Measurements from ENCODE around the gene ENHO. TPM values are rescaled to one million over a fixed set of nuclear protein-coding genes. Genes with fewer than 3 reads are reported as not detected.
"Not testable (repeated sequence)": the region's sequence is repeated elsewhere in the genome, so short reads cannot be mapped to it uniquely, and the experiment has no call there.

Gene ENHO
- total RNA-seq, 2 experiments from 2014 or later: 0.26 to 0.36 TPM

DNA sequence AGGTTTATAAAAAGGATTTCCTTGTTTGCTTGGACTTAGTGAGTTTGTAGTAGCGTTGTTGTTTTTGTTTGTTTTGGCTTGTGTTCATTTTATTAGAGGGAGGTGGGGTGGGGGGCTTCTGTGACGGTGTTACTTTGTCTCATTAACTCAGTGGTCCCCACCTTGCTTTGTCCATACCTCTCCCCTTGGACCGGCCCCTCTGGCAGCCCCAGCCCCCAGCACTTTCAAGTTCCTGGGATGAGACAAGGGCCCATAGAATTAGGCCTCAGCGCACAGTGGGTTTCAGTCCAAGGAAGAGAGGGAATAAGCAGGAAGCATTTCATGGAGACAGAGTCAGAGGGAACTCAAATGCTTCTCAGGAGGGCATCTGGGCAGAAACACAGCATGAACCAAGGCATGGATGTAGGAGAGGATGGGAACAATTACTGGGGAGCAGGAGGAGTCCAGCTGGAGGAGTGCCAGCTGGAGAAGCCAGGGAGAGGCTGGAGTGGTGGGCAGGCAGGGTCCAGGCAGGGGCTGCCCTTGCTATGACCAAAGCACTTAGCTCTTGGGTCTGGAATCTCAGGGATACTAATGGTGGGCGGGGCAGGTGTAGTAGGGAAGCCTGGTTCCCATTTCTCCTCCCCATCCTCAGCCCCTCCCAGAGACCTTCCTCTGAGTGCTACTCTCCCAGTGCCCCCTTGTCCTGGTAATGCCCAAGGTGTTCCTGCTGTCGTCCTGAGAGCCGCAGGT is 23.5 kb upstream of the ENHO start:
- H3K36me3 Mint-ChIP-seq: no peaks in the 10 kb centered on the region
- H3K4me3 Mint-ChIP-seq: no peak overlapping the region
- no peaks in the 10 kb centered on the region for H3K9me3 Mint-ChIP-seq
- no peak overlapping the region for H3K27ac Mint-ChIP-seq
- DNase-seq: no peak
- ChIA-PET CTCF (interaction anchor here (0.7 to 2.9 kb wide), 9 partner anchors 22 to 143 kb away, joined by 3 to 30 read pairs (median 5); partner anchors contain the start of gene ENHO), POLR2A (no interaction called here)
- H3K4me1 Mint-ChIP-seq (ENCODE audit: low read depth): no peaks in the 10 kb centered on the region
- peaks cover 11% of the 10 kb centered on the region for H3K27me3 Mint-ChIP-seq
- intact Hi-C loops (cut with micrococcal nuclease): loop anchor here (2.0 kb wide), 1 partner anchor 109 kb away; no protein-coding TSS in a partner anchor

DNA sequence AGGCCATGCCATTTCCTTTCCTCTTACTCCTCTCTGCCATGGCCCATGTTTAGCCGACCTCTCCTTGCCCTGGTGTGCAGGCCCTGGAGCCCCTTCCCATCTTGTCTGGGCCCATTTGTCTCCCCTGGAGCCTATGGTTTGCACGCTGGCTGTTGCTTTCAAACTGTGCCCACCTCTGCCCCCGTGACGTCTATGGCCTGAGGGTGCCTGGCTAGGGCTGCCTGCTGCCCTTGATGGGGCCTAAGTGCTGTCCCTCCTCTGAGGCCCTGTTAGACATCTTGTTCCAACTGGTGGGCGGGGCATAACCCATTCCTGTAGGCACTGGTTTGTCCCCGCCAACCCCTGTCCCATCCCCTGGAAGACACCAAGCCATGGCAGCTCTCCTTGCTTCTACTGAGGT is 22.7 kb upstream of the ENHO start:
- POLR2A ChIA-PET: no interaction called here
- Mint-ChIP-seq H3K36me3 (no peaks in the 10 kb centered on the region), H3K27ac (no peak overlapping the region), H3K4me3 (no peak overlapping the region), H3K9me3 (no peaks in the 10 kb centered on the region), H3K27me3 (peaks cover 11% of the 10 kb centered on the region), H3K4me1 (ENCODE audit: low read depth) (no peaks in the 10 kb centered on the region)
- CTCF ChIA-PET: interaction anchor here (1.3 to 2.9 kb wide), 2 partner anchors 46 to 141 kb away, joined by 4 to 30 read pairs; no protein-coding TSS in a partner anchor
- DNase-seq: no peak
- intact Hi-C loops (cut with micrococcal nuclease): no loop called here

DNA sequence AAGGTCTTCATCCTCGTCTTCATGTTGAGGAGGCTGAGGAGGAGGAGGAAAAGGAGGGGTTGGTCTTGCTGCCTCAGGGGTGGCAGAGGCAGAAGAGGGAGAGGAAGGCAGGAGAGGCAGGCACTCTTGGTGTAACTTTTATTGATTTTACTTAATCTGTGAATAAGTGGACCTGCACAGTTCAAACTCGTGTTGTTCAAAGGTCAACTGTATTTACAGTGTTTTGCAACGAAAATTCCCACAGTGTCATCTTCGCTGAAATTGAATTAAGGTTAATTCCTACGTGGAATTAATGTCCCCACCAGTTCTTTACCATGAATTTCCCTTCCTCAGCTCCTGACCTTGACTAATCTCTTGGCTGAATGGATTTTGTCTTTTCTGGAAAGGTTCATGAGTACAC is 21.2 kb upstream of the ENHO start:
- H3K27me3 Mint-ChIP-seq: peaks cover 11% of the 10 kb centered on the region
- H3K36me3 Mint-ChIP-seq: no peaks in the 10 kb centered on the region
- no peaks in the 10 kb centered on the region for H3K9me3 Mint-ChIP-seq
- ChIA-PET POLR2A (no interaction called here), CTCF (interaction anchor here (1.3 kb wide), 1 partner anchor 140 kb away, joined by 4 read pairs; no protein-coding TSS in a partner anchor)
- H3K4me3 Mint-ChIP-seq: no peak overlapping the region
- intact Hi-C loops (cut with micrococcal nuclease): no loop called here
- H3K4me1 Mint-ChIP-seq (ENCODE audit: low read depth): no peaks in the 10 kb centered on the region
- no peak overlapping the region for H3K27ac Mint-ChIP-seq
- no peak for DNase-seq

DNA sequence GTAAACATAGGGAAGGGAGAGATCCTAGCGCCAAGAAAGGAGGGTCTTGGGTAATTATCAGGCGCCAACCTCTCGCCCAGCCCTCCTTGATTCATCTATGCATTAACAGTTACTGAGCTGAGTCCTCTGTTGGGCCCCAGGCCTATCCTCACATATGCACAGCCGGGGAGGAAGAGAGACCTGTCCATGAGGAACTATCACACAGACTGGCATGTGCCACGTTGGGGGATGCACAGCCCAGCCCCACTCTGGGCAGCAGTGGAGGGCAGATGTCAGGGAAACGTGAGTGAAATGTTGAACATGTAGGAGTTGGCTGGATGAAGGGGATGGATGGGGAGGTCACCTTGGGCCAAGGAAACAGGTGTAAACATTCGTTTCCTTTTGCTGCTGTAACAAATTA is 18.8 kb upstream of the ENHO start:
- Mint-ChIP-seq H3K4me3 (no peak overlapping the region), H3K9me3 (no peaks in the 10 kb centered on the region), H3K36me3 (no peaks in the 10 kb centered on the region), H3K27me3 (peaks cover 9% of the 10 kb centered on the region), H3K4me1 (ENCODE audit: low read depth) (no peaks in the 10 kb centered on the region), H3K27ac (no peak overlapping the region)
- DNase-seq: no peak
- ChIA-PET POLR2A (no interaction called here), CTCF (interaction anchor here (0.6 kb wide), 1 partner anchor 138 kb away, joined by 3 read pairs; no protein-coding TSS in a partner anchor)
- intact Hi-C loops (cut with micrococcal nuclease): no loop called here

DNA sequence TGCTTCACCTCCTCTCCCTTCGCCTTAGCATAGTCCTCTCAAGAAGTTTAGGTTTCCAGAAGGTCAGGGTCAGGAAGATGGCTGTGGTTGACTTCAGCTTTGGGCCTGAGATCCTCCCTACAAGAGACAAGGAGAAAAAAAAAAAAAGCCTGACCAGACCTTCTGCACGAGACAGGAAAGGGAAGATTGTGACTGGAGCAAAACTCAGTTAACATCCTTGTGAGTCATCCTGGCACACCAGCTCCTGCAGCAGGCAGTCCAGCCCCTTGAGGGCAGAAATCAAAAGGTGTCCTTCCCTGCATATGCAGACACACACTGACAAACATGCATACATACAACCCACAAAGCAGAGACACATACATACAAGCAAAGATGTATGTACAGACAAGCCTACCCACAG is 18.0 kb upstream of the ENHO start:
- CTCF ChIA-PET: no interaction called here
- H3K9me3 Mint-ChIP-seq: no peaks in the 10 kb centered on the region

DNA sequence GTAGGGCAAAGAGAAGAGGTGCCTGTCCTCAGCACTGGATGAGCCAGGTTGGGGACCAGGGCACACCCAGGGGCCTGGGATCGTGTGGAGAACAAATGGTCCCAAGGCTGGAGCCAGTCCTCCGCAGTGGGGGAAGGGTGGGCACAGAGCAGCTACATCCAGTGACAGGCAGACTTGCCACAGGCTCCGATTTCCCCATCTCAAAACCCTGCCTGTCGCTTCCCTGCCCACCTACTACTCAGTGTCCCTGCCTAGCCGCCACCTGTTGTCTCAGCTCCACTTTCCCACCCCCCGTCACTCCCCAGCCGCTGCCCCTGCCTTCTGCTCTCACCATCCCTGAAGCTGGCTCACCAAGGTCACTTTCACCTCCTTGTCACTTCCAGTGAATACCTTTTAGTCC is 13.9 kb upstream of the ENHO start:
- Mint-ChIP-seq H3K27ac (no peak overlapping the region), H3K36me3 (no peaks in the 10 kb centered on the region), H3K4me3 (no peak overlapping the region), H3K27me3 (peaks cover 20% of the 10 kb centered on the region), H3K4me1 (ENCODE audit: low read depth) (no peaks in the 10 kb centered on the region), H3K9me3 (no peaks in the 10 kb centered on the region)
- ChIA-PET POLR2A (no interaction called here), CTCF (interaction anchor here (0.6 to 1.0 kb wide), 2 partner anchors 67 to 133 kb away, joined by 3 read pairs; no protein-coding TSS in a partner anchor)
- DNase-seq: no peak
- intact Hi-C loops (cut with micrococcal nuclease): no loop called here

More for the DNA sequence above, 18.0 kb upstream of the ENHO start:
- Mint-ChIP-seq H3K36me3 (no peaks in the 10 kb centered on the region), H3K4me3 (no peak overlapping the region), H3K4me1 (ENCODE audit: low read depth) (no peaks in the 10 kb centered on the region), H3K27me3 (peaks cover 10% of the 10 kb centered on the region), H3K27ac (no peak overlapping the region)
- DNase-seq: no peak
- POLR2A ChIA-PET: interaction anchor here (1.1 kb wide), 1 partner anchor 58 kb away, joined by 3 read pairs; no protein-coding TSS in a partner anchor
- intact Hi-C loops (cut with micrococcal nuclease): no loop called here

DNA sequence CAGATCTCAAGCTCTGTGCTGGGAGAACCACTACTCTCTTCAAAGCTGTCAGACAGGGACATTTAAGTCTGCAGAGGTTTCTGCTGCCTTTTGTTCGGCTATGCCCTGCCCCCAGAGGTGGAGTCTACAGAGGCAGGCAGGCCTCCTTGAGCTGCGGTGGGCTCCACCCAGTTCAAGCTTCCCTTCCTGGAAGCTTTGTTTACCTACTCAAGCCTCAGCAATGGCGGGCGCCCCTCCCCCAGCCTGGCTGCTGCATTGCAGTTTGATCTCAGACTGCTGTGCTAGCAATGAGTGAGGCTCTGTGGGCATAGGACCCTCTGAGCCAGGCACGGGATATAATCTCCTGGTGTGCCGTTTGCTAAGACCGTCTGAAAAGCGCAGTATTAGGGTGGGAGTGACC is 9.3 kb upstream of the ENHO start:
- POLR2A ChIA-PET; CTCF ChIA-PET; H3K9me3 Mint-ChIP-seq; intact Hi-C loops (cut with micrococcal nuclease); H3K4me1 Mint-ChIP-seq (ENCODE audit: low read depth); H3K27ac Mint-ChIP-seq; H3K36me3 Mint-ChIP-seq; H3K4me3 Mint-ChIP-seq; DNase-seq: not testable (repeated sequence)
- H3K27me3 Mint-ChIP-seq: peaks cover 28% of the 10 kb centered on the region

DNA sequence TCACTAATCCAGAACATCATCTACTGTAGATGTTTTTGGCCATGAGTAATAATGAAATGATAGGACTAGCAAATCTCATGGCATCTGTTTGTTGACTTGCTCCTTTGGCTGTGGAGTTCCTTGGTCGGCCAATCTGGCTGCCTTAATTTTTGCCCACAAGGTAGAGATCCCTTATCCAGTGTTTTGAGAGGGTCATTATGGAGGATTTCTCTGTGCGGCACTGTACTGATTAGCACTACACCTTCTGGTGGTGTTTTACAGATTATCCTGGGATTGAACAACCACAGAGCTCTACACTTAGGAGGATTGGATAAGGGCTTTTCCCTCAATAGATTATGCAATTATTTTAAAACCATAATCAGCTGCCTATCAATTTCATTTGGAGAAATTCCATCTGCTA is 3.2 kb upstream of the ENHO start:
- H3K4me1 Mint-ChIP-seq (ENCODE audit: low read depth): peaks cover 16% of the 10 kb centered on the region
- intact Hi-C loops (cut with micrococcal nuclease): no loop called here
- CTCF ChIA-PET: interaction anchor here (0.8 kb wide), 1 partner anchor 122 kb away, joined by 3 read pairs; no protein-coding TSS in a partner anchor

DNA sequence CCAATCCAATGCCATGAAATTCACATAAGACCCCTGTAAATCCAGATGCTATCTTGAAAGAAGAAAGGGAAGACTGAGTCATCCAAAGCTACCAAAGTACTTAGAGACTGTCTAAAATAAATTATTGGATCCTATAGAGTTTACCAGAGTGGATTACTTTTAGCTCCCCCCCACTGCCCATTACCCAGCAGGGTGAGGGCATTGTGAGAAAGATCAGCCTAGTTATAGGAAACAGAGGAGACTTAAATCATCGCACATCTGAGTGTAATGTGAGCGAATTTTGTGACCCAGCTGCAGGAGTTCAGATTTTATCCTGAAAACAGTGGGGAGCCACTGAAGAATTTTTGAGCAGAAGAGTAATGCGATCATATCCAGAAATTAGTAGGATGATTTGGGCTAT is 1.6 kb upstream of the ENHO start:
- Mint-ChIP-seq H3K36me3 (no peaks in the 10 kb centered on the region), H3K4me3 (no peak overlapping the region), H3K27ac (no peak overlapping the region), H3K4me1 (ENCODE audit: low read depth) (peaks cover 16% of the 10 kb centered on the region), H3K27me3 (peaks cover 5% of the 10 kb centered on the region), H3K9me3 (no peaks in the 10 kb centered on the region)
- no peak for DNase-seq
- intact Hi-C loops (cut with micrococcal nuclease): loop anchor here (2.0 kb wide), 1 partner anchor 66 kb away; no protein-coding TSS in a partner anchor
- CTCF ChIA-PET: interaction anchor here (0.8 to 2.2 kb wide), 7 partner anchors 22 to 120 kb away, joined by 3 to 13 read pairs (median 4); partner anchors contain the start of gene RPP25L
- POLR2A ChIA-PET: no interaction called here

More for the DNA sequence above, 3.2 kb upstream of the ENHO start:
- Mint-ChIP-seq H3K36me3 (no peaks in the 10 kb centered on the region), H3K27me3 (peaks cover 15% of the 10 kb centered on the region), H3K4me3 (no peak overlapping the region), H3K27ac (no peak overlapping the region), H3K9me3 (no peaks in the 10 kb centered on the region)
- POLR2A ChIA-PET: no interaction called here
- no peak for DNase-seq

DNA sequence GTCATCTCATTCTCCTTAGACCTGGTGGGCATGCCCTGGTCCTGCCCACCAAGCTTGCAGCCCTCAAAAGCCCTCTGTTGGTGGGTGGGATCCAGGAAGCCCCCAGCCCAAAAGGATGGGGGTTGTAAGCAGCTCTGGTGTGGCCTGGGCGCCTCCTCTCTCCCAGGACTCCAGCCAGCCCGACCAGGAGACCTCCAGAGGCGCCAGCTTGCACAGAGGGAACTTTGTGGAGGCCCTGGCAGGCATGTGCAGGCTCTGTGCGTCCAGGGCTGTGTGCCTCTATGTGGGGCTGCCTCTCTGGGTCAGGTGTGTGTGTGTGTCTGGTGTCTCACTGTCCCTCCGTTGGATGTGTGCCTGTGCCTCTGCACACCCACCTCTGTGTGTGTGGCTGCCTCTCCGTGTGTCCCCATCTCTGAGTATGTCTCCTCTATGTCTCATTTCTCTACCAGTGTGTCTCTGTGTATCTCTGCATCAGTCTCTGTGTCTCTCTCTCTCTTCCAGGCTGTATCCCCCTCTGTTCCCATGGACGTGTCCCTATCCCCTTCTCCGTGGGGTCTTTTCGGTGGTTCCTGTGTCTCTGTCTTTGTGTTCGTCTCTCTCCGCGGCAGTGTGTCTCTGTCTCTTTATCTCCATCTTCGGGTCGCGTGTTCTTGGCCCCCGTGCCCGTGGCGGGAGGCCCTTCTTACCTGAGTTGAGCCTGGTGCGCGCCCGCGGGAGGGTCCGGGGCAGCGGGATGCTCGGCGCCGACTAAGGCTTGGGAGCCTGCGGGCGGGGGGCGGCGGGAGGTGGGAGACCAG is 501 bp downstream of the ENHO start:
- H3K36me3 Mint-ChIP-seq: no peaks in the 10 kb centered on the region

DNA sequence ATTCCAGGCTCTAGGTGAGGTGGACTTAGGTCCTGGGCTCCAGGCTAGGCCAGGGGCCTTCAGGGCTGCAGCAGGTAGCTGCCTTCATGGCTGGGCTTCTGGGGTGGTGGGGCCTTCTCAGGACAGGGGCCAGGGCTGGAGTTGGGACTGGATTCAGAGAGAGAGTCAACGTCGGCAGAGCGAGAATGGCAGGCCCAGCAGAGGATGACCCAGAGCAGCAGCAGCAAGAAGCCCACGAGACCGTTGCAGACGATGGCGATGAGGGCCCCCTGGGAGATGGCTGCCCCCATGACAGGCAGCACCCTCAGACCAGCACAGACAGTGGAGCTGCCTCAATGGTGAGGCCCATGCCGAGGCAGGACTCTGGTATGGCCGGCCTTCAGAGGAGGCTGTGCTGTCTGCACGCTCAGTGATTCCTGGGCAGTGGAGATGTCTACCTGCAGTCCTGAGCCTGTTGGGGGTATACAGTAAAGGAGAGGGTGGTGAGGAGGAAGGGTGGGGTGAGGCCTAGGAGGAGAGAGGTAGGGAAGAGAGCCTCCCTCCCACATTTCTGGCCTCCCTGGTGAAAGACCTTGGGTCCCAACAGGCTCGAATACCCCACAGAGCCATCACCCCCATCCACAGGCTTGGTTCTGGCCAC is 1.3 kb downstream of the ENHO start:
- intact Hi-C loops (cut with micrococcal nuclease): loop anchor here (2.0 kb wide), 1 partner anchor 143 kb away; no protein-coding TSS in a partner anchor
- no peak for DNase-seq
- H3K4me3 Mint-ChIP-seq: no peak overlapping the region
- peaks cover 16% of the 10 kb centered on the region for H3K4me1 Mint-ChIP-seq (ENCODE audit: low read depth)
- H3K36me3 Mint-ChIP-seq: no peaks in the 10 kb centered on the region
- H3K27ac Mint-ChIP-seq: no peak overlapping the region
- POLR2A ChIA-PET: no interaction called here
- H3K9me3 Mint-ChIP-seq: no peaks in the 10 kb centered on the region
- peaks cover 4% of the 10 kb centered on the region for H3K27me3 Mint-ChIP-seq
- CTCF ChIA-PET: interaction anchor here (1.4 kb wide), 1 partner anchor 70 kb away, joined by 4 read pairs; no protein-coding TSS in a partner anchor

More for the DNA sequence above, 501 bp downstream of the ENHO start:
- peak overlapping the region; percentile 48 for H3K4me3 Mint-ChIP-seq
- H3K4me1 Mint-ChIP-seq (ENCODE audit: low read depth): peaks cover 16% of the 10 kb centered on the region
- intact Hi-C loops (cut with micrococcal nuclease): loop anchor here (2.0 kb wide), 1 partner anchor 143 kb away; no protein-coding TSS in a partner anchor
- ChIA-PET CTCF (interaction anchor here (0.7 to 2.2 kb wide), 4 partner anchors 24 to 118 kb away, joined by 3 to 13 read pairs (median 4); no protein-coding TSS in a partner anchor), POLR2A (no interaction called here)
- peaks cover 5% of the 10 kb centered on the region for H3K27me3 Mint-ChIP-seq
- H3K9me3 Mint-ChIP-seq: no peaks in the 10 kb centered on the region
- DNase-seq: no peak
- H3K27ac Mint-ChIP-seq: no peak overlapping the region
